ENCODE measurements around the gene GCM1.

- TF ChIP-seq SMAD3 (CRISPR knock-in tag; conservative IDR thresholded peaks at IDR 0.05) (no peak), ZNF121 (CRISPR knock-in tag; conservative IDR thresholded peaks at IDR 0.05) (no peak)
- TF ChIP-seq, protein P1, sequence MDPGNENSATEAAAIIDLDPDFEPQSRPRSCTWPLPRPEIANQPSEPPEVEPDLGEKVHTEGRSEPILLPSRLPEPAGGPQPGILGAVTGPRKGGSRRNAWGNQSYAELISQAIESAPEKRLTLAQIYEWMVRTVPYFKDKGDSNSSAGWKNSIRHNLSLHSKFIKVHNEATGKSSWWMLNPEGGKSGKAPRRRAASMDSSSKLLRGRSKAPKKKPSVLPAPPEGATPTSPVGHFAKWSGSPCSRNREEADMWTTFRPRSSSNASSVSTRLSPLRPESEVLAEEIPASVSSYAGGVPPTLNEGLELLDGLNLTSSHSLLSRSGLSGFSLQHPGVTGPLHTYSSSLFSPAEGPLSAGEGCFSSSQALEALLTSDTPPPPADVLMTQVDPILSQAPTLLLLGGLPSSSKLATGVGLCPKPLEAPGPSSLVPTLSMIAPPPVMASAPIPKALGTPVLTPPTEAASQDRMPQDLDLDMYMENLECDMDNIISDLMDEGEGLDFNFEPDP (CRISPR knock-in tag; IDR thresholded peaks at IDR 0.05): no peak
These were observed 14.0 kb upstream of the GCM1 start for GRCh38 chr6:53162606-53163005.
